ENCODE results near the gene CYP1A2. TPM values are rescaled to one million over a fixed set of nuclear protein-coding genes. Genes with fewer than 3 reads are reported as not detected.

The CYP1A2 gene
- polyA plus RNA-seq, 1 of the 3 experiments (the other 2 are of a cell fraction): not detected

GRCh38 chr15:74733269-74733668 lies 15.4 kb upstream of the CYP1A2 start:
- ChIA-PET CTCF (interaction anchor here (0.8 to 2.1 kb wide), 3 partner anchors 35 to 105 kb away, joined by 3 to 6 read pairs (median 6); no protein-coding TSS in a partner anchor), POLR2A (no interaction called here)
- no peak for DNase-seq
- no peak overlapping the region for H3K4me2 ChIP-seq
- H3K4me1 ChIP-seq (ENCODE audit: control insufficient read depth in 1 of 2, insufficient read depth in 2 of 2, low read depth in 1 of 2, low read length in 1 of 2): no peaks in the 10 kb centered on the region
- no peaks in the 10 kb centered on the region for H3K36me3 ChIP-seq (replicated peaks in 1 of 2; ENCODE audit: control insufficient read depth in 1 of 2, insufficient read depth in 2 of 2, low read length in 1 of 2)
- H2AFZ ChIP-seq (ENCODE audit: low read depth): no peak overlapping the region
- H3K9me3 ChIP-seq: no peaks in the 10 kb centered on the region
- H4K20me1 ChIP-seq (ENCODE audit: insufficient read depth): no peaks in the 10 kb centered on the region
- H3F3A ChIP-seq (replicated peaks; ENCODE audit: insufficient read depth): no peaks in the 10 kb centered on the region
- H3K9me2 ChIP-seq: no peaks in the 10 kb centered on the region
- TF ChIP-seq SMC3 (IDR thresholded peaks at IDR 0.05; ENCODE audit: low read depth, low read length): no peak
- no peak for TF ChIP-seq FOXJ3 (CRISPR knock-in tag; IDR thresholded peaks at IDR 0.05)
- no peak for TF ChIP-seq JUND (IDR thresholded peaks at IDR 0.05)
- no peak for TF ChIP-seq MAX (IDR thresholded peaks at IDR 0.05; ENCODE audit: low read depth)
- TF ChIP-seq SIN3A (IDR thresholded peaks at IDR 0.05; ENCODE audit: borderline replicate concordance, low read depth, low read length): no peak
- TF ChIP-seq REST (IDR thresholded peaks at IDR 0.05; ENCODE audit: low read depth, low read length): no peak
- no peak for TF ChIP-seq USF2 (IDR thresholded peaks at IDR 0.05; ENCODE audit: borderline replicate concordance, low read depth, low read length)
- H3K4me3 ChIP-seq (ENCODE audit: low read depth in 2 of 2, low read length in 1 of 2): no peak overlapping the region
- H3K27ac ChIP-seq (ENCODE audit: low read depth in 2 of 2, low read length in 1 of 2): no peak overlapping the region
- no peaks in the 10 kb centered on the region for H3K79me2 ChIP-seq (ENCODE audit: insufficient read depth)
- no peak overlapping the region for H3K9ac ChIP-seq
- WGBS (ENCODE audit: low lambda C conversion rate): 51% methylated on average over 3 of the region's 3 CpGs
- peaks cover 62% of the 10 kb centered on the region for H3K27me3 ChIP-seq (ENCODE audit: insufficient read depth)

GRCh38 chr15:74735305-74735704 lies 13.3 kb upstream of the CYP1A2 start:
- DNase-seq: no peak
- no peak overlapping the region for H3K9ac ChIP-seq
- H3K79me2 ChIP-seq (ENCODE audit: insufficient read depth): no peaks in the 10 kb centered on the region
- CTCF ChIA-PET: interaction anchor here (0.6 to 2.1 kb wide), 5 partner anchors 25 to 101 kb away, joined by 3 to 6 read pairs (median 4); no protein-coding TSS in a partner anchor
- H3K9me3 ChIP-seq: no peaks in the 10 kb centered on the region
- no peaks in the 10 kb centered on the region for H3K4me1 ChIP-seq (ENCODE audit: control insufficient read depth in 1 of 2, insufficient read depth in 2 of 2, low read depth in 1 of 2, low read length in 1 of 2)
- 21% methylated on average over 3 of the region's 3 CpGs for WGBS (ENCODE audit: low lambda C conversion rate)
- H3F3A ChIP-seq (replicated peaks; ENCODE audit: insufficient read depth): no peaks in the 10 kb centered on the region
- POLR2A ChIA-PET: no interaction called here
- no peaks in the 10 kb centered on the region for H3K36me3 ChIP-seq (replicated peaks in 1 of 2; ENCODE audit: control insufficient read depth in 1 of 2, insufficient read depth in 2 of 2, low read length in 1 of 2)
- no peak overlapping the region for H2AFZ ChIP-seq (ENCODE audit: low read depth)
- H3K27me3 ChIP-seq (ENCODE audit: insufficient read depth): peaks cover 58% of the 10 kb centered on the region
- no peak overlapping the region for H3K27ac ChIP-seq (ENCODE audit: low read depth in 2 of 2, low read length in 1 of 2)
- no peak overlapping the region for H3K4me2 ChIP-seq
- H4K20me1 ChIP-seq (ENCODE audit: insufficient read depth): no peaks in the 10 kb centered on the region
- no peak overlapping the region for H3K4me3 ChIP-seq (ENCODE audit: low read depth in 2 of 2, low read length in 1 of 2)
- H3K9me2 ChIP-seq: no peaks in the 10 kb centered on the region
- TF ChIP-seq GABPA (IDR thresholded peaks at IDR 0.05; ENCODE audit: low read depth) (no peak), MEF2A (IDR thresholded peaks at IDR 0.05; ENCODE audit: borderline replicate concordance, low read depth) (no peak), POLR2AphosphoS5 (IDR thresholded peaks at IDR 0.05; ENCODE audit: low read depth, low read length) (no peak), RAD21 (IDR thresholded peaks at IDR 0.05; ENCODE audit: low read length) (no peak), FOXM1 (IDR thresholded peaks at IDR 0.05; ENCODE audit: low read depth) (no peak), NFIC (IDR thresholded peaks at IDR 0.05; ENCODE audit: borderline replicate concordance) (no peak), CHD2 (IDR thresholded peaks at IDR 0.05; ENCODE audit: low read length, partially characterized antibody) (no peak), RCOR1 (IDR thresholded peaks at IDR 0.05; ENCODE audit: low read length) (no peak), JUND (IDR thresholded peaks at IDR 0.05) (no peak), GATA2 (CRISPR knock-in tag; IDR thresholded peaks at IDR 0.05) (no peak), EP300 (IDR thresholded peaks at IDR 0.05; ENCODE audit: borderline replicate concordance in 1 of 2, low read depth in 1 of 2, low read length in 1 of 2) (no peak), TEAD4 (IDR thresholded peaks at IDR 0.05; ENCODE audit: borderline replicate concordance, insufficient read depth) (no peak), MXI1 (IDR thresholded peaks at IDR 0.05; ENCODE audit: low read depth, low read length) (no peak), ZBTB33 (IDR thresholded peaks at IDR 0.05; ENCODE audit: borderline replicate concordance, low read depth) (no peak), CTCF (IDR thresholded peaks at IDR 0.05) (no peak)

All from SK-N-SH (cell line).